Activated naive CD4-positive, alpha-beta T cell treated with anti-CD3 and anti-CD28 coated beads, Interleukin-2, amount 50 U/mL, for 24 hours (primary cell): ENCODE data around the gene KCNIP4.

Experiments used
- H3K27ac Mint-ChIP-seq: one replicate; pipeline ENCODE4 v1.8.0; 2021; ENCODE audit warnings: mild to moderate bottlenecking, mixed read lengths
- H3K27me3 Mint-ChIP-seq: one replicate; pipeline ENCODE4 v1.8.0; 2021; ENCODE audit warnings: mixed read lengths
- H3K36me3 Mint-ChIP-seq: one replicate; pipeline ENCODE4 v1.8.0; 2021; ENCODE audit warnings: mixed read lengths
- H3K4me1 Mint-ChIP-seq: one replicate; pipeline ENCODE4 v1.8.0; 2021; ENCODE audit warnings: mixed read lengths
- H3K4me3 Mint-ChIP-seq: one replicate; pipeline ENCODE4 v1.8.0; 2021; ENCODE audit warnings: mild to moderate bottlenecking, mixed read lengths
- H3K9me3 Mint-ChIP-seq: one replicate; pipeline ENCODE4 v1.8.0; 2021; ENCODE audit warnings: mixed read lengths

Gene KCNIP4

DNA sequence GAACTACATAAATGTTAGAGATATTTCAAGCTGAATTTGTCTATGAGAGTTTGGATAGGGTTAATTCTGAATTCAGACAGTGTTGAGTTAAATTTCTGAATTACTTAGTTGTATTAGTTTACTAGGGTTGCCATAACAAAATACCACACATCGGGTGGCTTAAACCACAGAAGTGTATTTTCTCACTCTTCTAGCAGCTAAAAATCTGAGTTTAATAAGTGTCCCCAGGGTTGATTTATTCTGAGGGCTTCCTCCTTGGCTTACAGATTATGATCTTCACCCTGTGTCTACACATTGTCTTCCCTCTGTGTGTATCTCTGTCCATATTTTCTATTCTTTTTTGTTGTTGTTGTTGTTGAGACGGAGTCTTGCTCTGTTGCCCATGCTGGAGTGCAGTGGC lies 929.8 kb downstream of the KCNIP4 start:
- no peak overlapping the region for H3K4me3 Mint-ChIP-seq
- no peaks in the 10 kb centered on the region for H3K36me3 Mint-ChIP-seq
- no peak overlapping the region for H3K27ac Mint-ChIP-seq
- H3K27me3 Mint-ChIP-seq, result no peaks in the 10 kb centered on the region
- H3K9me3 Mint-ChIP-seq, result peaks cover 10% of the 10 kb centered on the region
- H3K4me1 Mint-ChIP-seq, result no peaks in the 10 kb centered on the region

DNA sequence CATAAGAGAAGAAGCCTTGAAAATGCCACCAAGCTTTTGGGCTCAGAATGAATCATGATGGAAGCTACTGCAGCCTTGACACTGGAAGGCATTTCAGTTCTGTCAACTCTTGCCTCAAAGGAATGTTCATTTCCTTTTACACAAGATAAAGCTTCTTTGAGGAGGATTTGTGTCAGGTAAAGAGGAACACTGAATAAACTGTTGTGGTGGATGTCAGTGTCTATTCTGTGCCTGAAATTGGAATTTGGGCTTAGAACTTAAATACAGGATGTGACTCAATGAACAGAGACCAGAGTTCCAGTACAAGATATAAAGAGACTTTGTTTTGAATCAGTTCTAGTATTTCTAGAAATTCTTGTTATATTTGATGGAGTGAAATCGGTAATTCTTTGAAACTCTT lies 935.1 kb downstream of the KCNIP4 start:
- Mint-ChIP-seq H3K9me3 (peaks cover 10% of the 10 kb centered on the region), H3K27ac (no peak overlapping the region), H3K4me1 (no peaks in the 10 kb centered on the region), H3K36me3 (no peaks in the 10 kb centered on the region), H3K4me3 (no peak overlapping the region), H3K27me3 (no peaks in the 10 kb centered on the region)

DNA sequence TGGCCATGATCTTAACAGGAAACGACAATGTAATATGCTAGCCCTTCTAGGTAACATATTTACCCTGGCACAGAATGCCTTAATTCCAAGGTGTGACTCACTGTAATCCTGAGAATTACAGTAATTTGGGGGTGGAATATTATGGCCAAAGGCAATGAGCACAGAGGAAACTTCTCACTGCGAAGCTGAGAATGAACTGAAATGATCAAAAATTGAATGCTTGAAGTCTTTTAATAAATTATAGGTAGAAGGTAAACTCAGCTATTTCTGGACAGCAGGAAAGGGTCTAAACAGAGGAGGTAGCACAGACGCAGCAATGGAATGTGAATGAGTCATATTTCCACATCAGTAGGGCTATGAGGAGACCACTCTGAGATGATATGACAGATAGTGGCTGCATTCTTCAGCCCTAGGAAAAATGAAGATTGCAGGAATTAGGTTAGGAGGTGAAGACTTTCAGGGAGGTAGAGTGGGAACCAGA lies 935.7 kb downstream of the KCNIP4 start:
- no peaks in the 10 kb centered on the region for H3K27me3 Mint-ChIP-seq
- H3K9me3 Mint-ChIP-seq, result peaks cover 6% of the 10 kb centered on the region
- no peaks in the 10 kb centered on the region for H3K4me1 Mint-ChIP-seq
- no peaks in the 10 kb centered on the region for H3K36me3 Mint-ChIP-seq
- no peak overlapping the region for H3K27ac Mint-ChIP-seq
- H3K4me3 Mint-ChIP-seq, result no peak overlapping the region

DNA sequence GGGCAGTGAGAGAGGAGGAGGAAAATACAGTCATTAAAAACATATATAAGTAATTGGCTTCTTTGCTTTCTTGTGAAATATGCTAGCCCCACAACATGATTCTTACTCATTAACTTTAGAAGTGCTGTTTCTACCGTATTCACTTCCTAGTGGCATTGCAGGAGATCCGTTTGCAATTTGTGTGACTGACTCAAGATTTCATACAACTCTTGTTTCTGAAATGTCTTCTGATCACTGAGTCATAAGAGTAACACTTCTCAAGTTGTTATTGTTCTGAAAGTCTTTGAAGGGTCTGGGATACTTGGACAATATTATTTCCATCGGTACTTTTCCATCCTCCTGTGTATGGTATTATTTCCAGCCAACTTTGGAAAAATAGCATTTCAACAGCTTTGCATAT lies 937.5 kb downstream of the KCNIP4 start:
- no peak overlapping the region for H3K4me3 Mint-ChIP-seq
- H3K9me3 Mint-ChIP-seq, result no peaks in the 10 kb centered on the region
- H3K27me3 Mint-ChIP-seq, result no peaks in the 10 kb centered on the region
- no peaks in the 10 kb centered on the region for H3K36me3 Mint-ChIP-seq
- no peak overlapping the region for H3K27ac Mint-ChIP-seq
- no peaks in the 10 kb centered on the region for H3K4me1 Mint-ChIP-seq

DNA sequence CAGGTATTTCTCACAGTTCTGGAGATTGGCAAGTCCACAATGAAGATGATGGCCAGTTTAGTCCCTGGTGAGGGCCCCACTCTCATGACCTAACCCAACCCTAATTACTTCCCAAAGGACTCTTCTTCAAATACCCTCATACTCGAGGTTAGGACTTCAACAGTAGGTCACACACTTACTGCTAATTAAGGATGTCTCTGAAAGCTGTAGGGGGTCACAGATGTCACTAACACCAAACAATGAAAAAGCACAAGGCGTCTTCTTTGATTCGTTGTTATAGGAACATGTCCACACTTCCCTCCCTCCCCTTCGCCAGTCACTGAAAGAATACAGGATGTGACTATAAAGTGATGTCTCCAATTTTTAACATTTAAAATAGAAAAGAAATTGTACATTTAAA lies 938.6 kb downstream of the KCNIP4 start:
- Mint-ChIP-seq H3K27me3 (no peaks in the 10 kb centered on the region), H3K4me3 (no peak overlapping the region), H3K4me1 (no peaks in the 10 kb centered on the region), H3K36me3 (no peaks in the 10 kb centered on the region), H3K9me3 (no peaks in the 10 kb centered on the region), H3K27ac (no peak overlapping the region)

DNA sequence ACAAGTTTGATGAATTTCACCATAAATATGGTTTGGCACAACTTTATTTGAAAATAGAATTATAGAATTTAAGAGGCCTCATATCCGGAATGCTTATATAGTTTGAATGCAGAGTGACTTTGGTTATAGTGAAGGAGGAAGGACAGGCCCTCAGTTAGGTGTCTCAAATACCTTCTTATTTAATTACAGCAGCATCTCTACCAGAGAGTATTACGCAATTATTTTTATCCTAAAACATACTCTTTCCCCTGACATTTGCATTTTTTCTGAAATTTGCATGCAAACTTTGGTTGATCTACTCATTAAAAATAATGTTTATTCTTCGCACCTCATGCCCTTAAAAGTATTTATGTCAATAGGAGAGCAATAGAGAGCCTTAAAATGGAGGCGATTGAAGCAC lies 942.9 kb downstream of the KCNIP4 start:
- H3K27me3 Mint-ChIP-seq, result no peaks in the 10 kb centered on the region
- H3K27ac Mint-ChIP-seq, result no peak overlapping the region
- H3K4me1 Mint-ChIP-seq, result peaks cover 16% of the 10 kb centered on the region
- H3K9me3 Mint-ChIP-seq, result no peaks in the 10 kb centered on the region
- H3K36me3 Mint-ChIP-seq, result no peaks in the 10 kb centered on the region
- H3K4me3 Mint-ChIP-seq, result no peak overlapping the region

DNA sequence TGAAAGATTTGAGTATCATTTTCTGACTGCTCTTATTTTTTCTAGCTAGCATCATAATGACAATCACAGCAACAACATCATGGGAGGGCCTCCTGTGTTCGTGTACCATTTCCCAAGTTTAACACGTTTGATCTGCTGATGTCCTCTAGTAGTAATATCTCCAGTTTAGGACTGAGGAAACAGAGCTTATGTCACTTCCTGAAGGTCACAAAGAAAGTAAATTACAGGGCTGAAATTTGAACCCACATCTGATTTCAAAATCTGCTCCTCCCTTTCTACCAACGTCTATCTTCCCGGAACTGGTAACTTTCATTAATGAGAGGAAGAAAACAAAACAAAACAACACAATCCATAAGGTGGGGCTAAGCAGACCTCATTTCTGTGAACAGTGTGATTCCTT lies 945.6 kb downstream of the KCNIP4 start:
- Mint-ChIP-seq H3K27ac (no peak overlapping the region), H3K36me3 (no peaks in the 10 kb centered on the region), H3K4me3 (no peak overlapping the region)

DNA sequence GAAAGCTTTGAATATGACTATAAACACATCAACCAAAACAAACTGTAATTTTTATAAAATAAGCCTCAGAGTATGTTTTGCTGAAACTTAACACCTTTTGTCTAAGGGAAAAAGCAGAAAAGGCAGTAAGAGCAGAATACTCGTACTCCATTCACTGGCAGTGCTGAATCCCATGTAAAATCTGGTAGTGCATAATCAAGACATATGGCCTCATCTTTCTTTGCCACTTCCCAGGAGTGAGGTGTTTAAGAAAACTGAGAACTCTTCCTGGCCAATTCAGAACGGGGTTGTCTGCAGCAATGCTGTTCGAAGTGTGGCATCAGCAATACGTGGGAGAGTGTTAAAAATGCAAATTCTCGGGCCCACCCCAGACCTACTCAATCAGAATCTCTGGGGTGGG lies 946.3 kb downstream of the KCNIP4 start:
- Mint-ChIP-seq H3K27ac (no peak overlapping the region), H3K4me1 (peaks cover 16% of the 10 kb centered on the region), H3K9me3 (no peaks in the 10 kb centered on the region), H3K4me3 (no peak overlapping the region), H3K27me3 (no peaks in the 10 kb centered on the region), H3K36me3 (no peaks in the 10 kb centered on the region)

More for the DNA sequence above, 945.6 kb downstream of the KCNIP4 start:
- peaks cover 16% of the 10 kb centered on the region for H3K4me1 Mint-ChIP-seq
- no peaks in the 10 kb centered on the region for H3K9me3 Mint-ChIP-seq
- no peaks in the 10 kb centered on the region for H3K27me3 Mint-ChIP-seq

DNA sequence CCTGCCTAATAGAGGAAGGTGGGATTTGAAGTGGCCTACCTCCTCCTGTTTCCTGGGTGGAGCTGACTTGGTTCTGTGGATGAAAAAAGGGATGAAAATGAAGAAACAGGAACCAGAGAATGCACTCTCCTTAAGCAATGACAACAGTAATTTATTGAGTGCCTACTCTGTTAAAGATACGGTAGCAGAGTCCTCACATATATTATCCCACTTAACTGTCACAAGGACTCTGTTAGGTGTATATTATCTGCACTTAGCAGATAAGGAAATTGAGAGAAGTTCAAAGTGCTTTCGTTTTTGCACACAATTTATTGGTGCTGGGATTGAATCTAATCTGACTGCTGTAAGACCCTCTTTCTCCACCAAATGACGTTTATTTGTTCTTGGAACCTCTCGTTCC lies 947.1 kb downstream of the KCNIP4 start:
- no peaks in the 10 kb centered on the region for H3K27me3 Mint-ChIP-seq
- peak overlapping the region; percentile 6 for H3K4me3 Mint-ChIP-seq
- no peaks in the 10 kb centered on the region for H3K9me3 Mint-ChIP-seq
- H3K4me1 Mint-ChIP-seq, result peaks cover 16% of the 10 kb centered on the region
- no peak overlapping the region for H3K27ac Mint-ChIP-seq
- H3K36me3 Mint-ChIP-seq, result no peaks in the 10 kb centered on the region

DNA sequence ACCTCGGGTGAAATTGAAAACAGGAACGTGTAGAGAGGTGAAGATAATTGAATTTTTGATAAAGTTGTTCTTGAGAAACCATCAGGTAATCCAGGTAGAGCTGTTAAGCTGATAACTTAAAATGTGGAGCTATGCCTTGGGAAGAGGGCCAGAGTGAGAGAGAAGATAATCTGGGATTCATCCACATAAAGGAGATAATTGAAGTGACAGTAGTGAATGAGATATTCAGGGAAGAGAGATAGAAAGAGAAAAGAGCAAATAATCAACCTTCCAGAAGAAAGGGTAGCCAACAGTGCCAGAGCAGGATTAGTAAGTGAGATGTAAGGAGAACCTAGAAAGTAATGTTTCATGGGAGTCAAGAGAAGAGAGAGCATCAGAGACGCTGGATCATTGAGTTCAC lies 950.7 kb downstream of the KCNIP4 start:
- Mint-ChIP-seq H3K9me3 (no peaks in the 10 kb centered on the region), H3K27ac (no peak overlapping the region), H3K4me3 (no peak overlapping the region), H3K27me3 (no peaks in the 10 kb centered on the region), H3K4me1 (peaks cover 11% of the 10 kb centered on the region), H3K36me3 (no peaks in the 10 kb centered on the region)

DNA sequence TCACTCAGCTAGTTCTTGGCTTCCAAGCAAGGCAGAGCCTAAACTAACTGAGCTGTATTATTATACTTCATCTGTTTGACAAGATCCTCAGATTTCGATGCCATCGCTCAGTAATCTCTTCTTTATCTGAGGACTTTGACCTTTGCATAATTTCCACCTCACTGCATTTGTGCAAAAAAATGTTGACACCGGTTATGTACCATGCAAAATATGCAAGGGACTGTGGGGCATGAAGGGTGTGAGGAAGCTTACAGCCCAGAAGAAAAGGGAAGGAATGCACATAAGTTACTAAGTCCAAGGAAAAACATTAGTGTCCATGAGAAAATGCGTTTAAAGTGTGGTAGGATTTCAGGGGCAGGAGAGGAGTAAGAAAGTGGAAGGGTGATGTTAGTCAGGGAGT lies 953.0 kb downstream of the KCNIP4 start:
- Mint-ChIP-seq H3K4me3 (no peak overlapping the region), H3K36me3 (no peaks in the 10 kb centered on the region), H3K27ac (no peak overlapping the region), H3K4me1 (no peaks in the 10 kb centered on the region), H3K9me3 (no peaks in the 10 kb centered on the region), H3K27me3 (no peaks in the 10 kb centered on the region)

DNA sequence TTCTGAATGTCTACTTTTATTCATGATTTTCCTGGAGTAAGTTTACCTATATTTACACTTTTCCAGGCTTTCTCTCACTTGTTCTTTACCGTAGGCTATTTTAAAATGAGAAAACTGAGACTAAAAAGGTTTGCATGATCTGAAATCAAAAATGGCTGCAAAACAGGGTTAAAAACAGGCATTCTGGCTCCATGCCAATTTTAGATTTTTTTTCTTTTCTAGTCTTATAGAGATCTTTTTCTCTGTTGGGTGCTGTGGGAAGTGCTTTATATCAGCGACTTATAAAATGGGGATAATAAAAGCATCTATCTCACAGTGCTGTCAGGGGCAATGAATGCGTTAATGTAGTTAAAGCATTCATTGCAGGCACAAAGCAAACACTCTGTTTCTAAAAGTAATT lies 953.6 kb downstream of the KCNIP4 start:
- Mint-ChIP-seq H3K27me3 (no peaks in the 10 kb centered on the region), H3K4me1 (no peaks in the 10 kb centered on the region), H3K27ac (no peak overlapping the region), H3K36me3 (no peaks in the 10 kb centered on the region), H3K4me3 (no peak overlapping the region), H3K9me3 (no peaks in the 10 kb centered on the region)

DNA sequence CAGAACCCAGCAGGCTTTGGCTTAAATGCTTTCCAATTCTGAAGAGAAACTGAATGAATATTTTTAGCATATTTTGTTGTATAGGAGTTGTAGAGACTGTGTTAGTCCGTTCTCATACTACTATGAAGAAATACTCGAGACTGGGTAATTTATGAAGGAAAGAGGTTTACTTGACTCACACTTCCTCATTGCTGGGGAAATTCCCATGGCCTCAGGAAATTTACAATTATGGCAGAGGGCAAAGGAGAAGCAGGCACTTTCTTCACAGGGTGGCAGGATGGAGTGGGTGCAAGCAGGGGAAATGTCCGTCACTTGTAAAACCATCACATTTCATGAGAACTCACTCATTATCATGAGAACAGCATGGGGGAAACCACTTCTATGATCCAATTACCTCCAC lies 956.6 kb downstream of the KCNIP4 start:
- no peaks in the 10 kb centered on the region for H3K36me3 Mint-ChIP-seq
- no peaks in the 10 kb centered on the region for H3K4me1 Mint-ChIP-seq
- H3K9me3 Mint-ChIP-seq, result no peaks in the 10 kb centered on the region
- no peaks in the 10 kb centered on the region for H3K27me3 Mint-ChIP-seq
- H3K4me3 Mint-ChIP-seq, result no peak overlapping the region
- H3K27ac Mint-ChIP-seq, result no peak overlapping the region

DNA sequence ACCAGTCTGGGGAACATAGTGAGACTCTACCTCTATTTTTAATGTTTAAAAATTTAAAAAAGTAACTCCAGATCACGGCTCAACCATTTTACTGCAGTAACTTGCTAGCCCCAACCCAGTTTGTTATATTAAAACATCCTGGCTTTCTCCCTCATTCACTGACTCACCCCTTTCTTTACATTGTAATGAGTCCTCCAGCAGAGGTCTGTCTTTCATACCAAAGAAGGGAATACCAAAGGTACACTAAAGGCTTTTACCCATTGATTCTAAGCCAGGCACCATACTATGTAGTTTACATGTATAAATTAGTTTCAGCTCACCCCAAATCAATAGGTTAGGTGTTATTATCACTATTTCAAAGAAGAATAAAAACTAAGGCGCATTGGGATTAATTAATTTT lies 961.4 kb downstream of the KCNIP4 start:
- H3K27me3 Mint-ChIP-seq, result peaks cover 2% of the 10 kb centered on the region
- H3K4me3 Mint-ChIP-seq, result no peak overlapping the region
- no peak overlapping the region for H3K27ac Mint-ChIP-seq
- no peaks in the 10 kb centered on the region for H3K36me3 Mint-ChIP-seq
- H3K9me3 Mint-ChIP-seq, result no peaks in the 10 kb centered on the region
- no peaks in the 10 kb centered on the region for H3K4me1 Mint-ChIP-seq

DNA sequence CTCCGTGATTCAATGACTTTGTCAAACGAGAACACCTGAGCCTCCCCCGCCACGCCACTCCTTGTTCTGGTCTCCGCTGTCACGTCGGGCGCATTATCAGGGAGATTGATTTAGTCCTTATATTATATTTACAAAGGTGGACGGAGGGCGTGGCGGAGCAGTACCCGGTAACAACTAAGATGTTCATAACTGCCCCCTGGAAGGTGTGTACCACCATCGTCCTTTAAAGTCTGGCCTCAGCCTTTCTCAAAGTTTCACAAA lies 964.1 kb downstream of the KCNIP4 start:
- Mint-ChIP-seq H3K4me3 (no peak overlapping the region), H3K27ac (no peak overlapping the region), H3K27me3 (peaks cover 2% of the 10 kb centered on the region), H3K36me3 (no peaks in the 10 kb centered on the region), H3K4me1 (no peaks in the 10 kb centered on the region), H3K9me3 (no peaks in the 10 kb centered on the region)

DNA sequence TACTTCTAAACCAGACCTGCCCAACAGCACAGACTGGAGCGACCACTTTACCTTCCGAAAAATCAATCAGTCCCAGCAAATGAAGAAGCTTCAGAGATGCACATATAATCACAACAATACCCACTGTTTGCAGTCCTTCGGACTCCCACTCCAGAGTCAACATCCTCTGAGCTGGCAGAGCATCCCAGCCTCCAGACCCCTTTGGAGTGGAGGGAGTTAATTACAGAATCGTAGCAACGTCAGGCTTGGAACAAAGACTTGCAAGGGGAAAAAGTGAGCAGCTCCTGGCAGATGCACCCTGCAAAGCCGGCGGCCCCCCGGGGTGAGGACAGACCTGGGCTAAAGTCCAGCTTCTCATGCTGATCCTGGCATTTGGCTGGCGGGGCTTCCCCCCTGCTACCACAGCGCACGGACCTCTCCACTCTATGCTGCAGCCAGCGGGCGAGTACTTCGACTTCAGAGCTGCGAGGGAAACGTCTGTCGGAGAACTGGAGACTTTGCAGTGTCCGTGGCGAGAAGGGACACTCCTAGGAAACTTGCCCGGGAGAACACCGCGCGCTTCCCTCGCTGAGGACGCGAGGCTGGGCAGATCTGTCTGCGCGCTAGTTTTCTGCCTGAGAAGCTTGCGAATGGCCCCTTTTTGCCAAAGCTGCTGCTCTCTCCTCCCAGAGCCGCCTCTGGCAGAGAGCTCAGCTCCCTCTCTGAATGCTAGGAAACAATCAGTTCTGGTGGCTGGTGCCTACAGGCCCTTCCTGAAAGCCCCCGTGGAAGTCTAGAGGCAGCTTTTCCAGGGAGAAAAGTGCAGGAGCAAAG lies 964.6 kb downstream of the KCNIP4 start:
- H3K36me3 Mint-ChIP-seq, result no peaks in the 10 kb centered on the region
- no peaks in the 10 kb centered on the region for H3K4me1 Mint-ChIP-seq
- H3K4me3 Mint-ChIP-seq, result no peak overlapping the region
- no peak overlapping the region for H3K27ac Mint-ChIP-seq
- H3K27me3 Mint-ChIP-seq, result peaks cover 2% of the 10 kb centered on the region
- no peaks in the 10 kb centered on the region for H3K9me3 Mint-ChIP-seq

DNA sequence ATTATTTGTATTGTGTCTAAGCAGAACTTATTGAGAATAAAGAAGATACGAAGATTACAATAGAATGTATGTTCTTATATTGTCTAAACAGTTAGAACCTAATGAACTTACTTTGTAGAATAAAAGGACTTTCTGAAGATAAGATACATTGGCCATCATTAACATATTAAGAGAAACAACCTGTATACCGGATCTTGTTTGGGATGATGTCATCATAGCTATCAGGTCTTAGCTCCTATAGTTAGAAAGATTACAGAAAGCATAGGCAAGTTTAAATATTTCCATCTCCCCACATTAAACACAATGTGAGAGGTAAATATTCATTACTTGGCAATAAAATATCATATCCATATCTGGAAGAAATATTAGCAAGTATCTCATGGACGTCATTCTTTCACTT lies 966.0 kb downstream of the KCNIP4 start:
- peaks cover 2% of the 10 kb centered on the region for H3K27me3 Mint-ChIP-seq
- no peaks in the 10 kb centered on the region for H3K9me3 Mint-ChIP-seq
- H3K36me3 Mint-ChIP-seq, result no peaks in the 10 kb centered on the region
- no peak overlapping the region for H3K27ac Mint-ChIP-seq
- no peak overlapping the region for H3K4me3 Mint-ChIP-seq
- no peaks in the 10 kb centered on the region for H3K4me1 Mint-ChIP-seq
